Astrocyte of the cerebellum (primary cell): Measurements from ENCODE around the gene LSM12.

Source experiments
- DNase-seq: peaks from one replicate; pipeline ENCODE4 v3.0.0-alpha.2; 2011; ENCODE audit warnings: low read depth
- H3K4me3 ChIP-seq: 2 replicates; pipeline ENCODE4 v1.5.1; 2011; ENCODE audit warnings: mild to moderate bottlenecking, low read depth, low read length, moderate library complexity
- in situ Hi-C: cut with HindIII; loops from 2 replicates; pipeline ENCODE4 v1.10.0; 2017; ENCODE audit warnings: low sequenced_read_pairs
- TF ChIP-seq, protein P1 (sequence below): IDR thresholded peaks from 2 replicates; pipeline ENCODE4 v1.5.1; 2012; ENCODE audit warnings: low read length, low read depth, moderate library complexity, mild to moderate bottlenecking; ENCODE audit errors: missing control alignments

LSM12 gene

DNA sequence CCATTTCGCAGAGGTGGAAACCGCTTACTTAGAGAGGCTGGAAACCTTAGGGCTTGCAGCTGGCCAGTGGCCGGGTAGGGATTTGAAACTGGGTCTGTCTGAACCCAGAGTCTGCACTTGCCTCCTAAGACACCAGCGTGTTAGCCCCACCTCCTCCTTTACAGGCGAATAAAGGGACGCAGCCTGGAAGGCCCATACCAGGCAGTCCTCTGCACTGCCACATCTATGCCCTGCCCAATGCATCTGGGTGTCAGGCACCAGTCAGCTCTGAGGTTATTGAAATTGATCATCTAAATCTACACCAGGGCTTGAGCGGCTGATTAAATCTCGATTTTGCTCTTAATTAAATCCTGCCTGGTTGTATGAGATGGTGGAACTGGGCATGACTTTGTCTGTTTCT lies 82.0 kb downstream of the LSM12 start:
- in situ Hi-C loops: no loop called here
- no peak for DNase-seq
- TF ChIP-seq, protein P1, sequence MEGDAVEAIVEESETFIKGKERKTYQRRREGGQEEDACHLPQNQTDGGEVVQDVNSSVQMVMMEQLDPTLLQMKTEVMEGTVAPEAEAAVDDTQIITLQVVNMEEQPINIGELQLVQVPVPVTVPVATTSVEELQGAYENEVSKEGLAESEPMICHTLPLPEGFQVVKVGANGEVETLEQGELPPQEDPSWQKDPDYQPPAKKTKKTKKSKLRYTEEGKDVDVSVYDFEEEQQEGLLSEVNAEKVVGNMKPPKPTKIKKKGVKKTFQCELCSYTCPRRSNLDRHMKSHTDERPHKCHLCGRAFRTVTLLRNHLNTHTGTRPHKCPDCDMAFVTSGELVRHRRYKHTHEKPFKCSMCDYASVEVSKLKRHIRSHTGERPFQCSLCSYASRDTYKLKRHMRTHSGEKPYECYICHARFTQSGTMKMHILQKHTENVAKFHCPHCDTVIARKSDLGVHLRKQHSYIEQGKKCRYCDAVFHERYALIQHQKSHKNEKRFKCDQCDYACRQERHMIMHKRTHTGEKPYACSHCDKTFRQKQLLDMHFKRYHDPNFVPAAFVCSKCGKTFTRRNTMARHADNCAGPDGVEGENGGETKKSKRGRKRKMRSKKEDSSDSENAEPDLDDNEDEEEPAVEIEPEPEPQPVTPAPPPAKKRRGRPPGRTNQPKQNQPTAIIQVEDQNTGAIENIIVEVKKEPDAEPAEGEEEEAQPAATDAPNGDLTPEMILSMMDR: no peak
- no peak overlapping the region for H3K4me3 ChIP-seq
